Stimulated activated CD4-positive, alpha-beta T cell treated with anti-CD3 and anti-CD28 coated beads, TNF-alpha, amount 100 ng/mL, for 24 hours (primary cell): Measurements from ENCODE around the gene COL18A1.

Source experiments
- DNase-seq, 3 experiments: peaks; one replicate each; pipeline ENCODE4 v3.0.0-alpha.2; 2020; ENCODE audit warnings: low read depth in 3 of 3

The COL18A1 gene

DNA sequence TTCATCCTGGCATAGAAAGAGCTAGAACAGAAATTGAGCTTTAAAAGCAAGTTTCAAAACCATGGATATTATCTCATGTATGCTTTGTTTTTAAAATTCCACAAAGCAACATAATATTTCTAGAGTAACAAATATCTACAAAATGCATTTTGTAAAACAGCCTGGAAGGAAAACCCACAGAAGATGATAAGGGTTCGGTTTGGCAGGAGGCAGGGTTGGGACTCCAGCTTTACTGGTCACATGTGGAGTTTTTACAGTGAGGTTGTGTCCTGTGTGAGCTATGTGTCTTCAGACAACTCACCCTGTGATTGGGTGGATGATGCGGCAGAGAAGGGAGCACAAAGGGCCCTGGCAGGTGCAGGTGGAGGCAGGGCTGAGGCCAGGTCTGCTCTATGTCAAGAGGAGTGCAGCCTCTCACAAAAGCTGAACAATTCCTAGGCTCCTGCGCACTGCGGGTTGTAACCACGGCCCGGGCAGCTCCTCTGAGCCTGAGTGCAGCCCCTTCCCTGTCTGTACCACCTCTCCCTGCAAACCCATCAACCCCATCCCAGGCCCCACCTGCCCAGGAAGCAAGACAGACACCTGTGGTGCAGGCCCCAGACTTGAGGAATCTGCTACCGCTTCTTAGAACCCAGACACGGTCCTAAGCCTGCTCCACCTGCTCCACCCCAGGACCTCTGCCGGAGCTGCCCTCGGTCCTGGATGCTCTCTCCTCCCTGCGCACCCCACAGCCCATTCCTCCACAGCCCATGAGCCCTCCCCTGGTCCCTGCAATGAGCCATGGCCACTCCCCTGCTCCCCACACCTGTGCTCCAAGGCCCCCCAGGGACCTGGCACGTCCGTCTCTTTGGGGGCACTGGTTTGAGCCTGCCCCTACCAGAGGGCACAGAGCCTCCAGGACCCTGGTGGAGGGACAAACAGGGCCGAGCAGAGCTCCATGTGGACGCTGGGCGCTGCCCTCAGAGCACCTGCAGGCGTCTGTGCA, 2.8 kb upstream of the COL18A1 start:
- DNase-seq: no peak

GRCh38 chr21:45403133-45403824, 1.7 kb upstream of the COL18A1 start:
- DNase-seq: no peak

GRCh38 chr21:45403825-45404729, 888 bp upstream of the COL18A1 start:
- no peak for DNase-seq

GRCh38 chr21:45405271-45405818, 380 bp downstream of the COL18A1 start:
- DNase-seq: no peak

GRCh38 chr21:45405819-45406762, 1.1 kb downstream of the COL18A1 start:
- DNase-seq: peak in 1 of 3 experiments; percentile 18

GRCh38 chr21:45406801-45407628, 2.0 kb downstream of the COL18A1 start:
- no peak for DNase-seq

GRCh38 chr21:45407629-45408247, 2.8 kb downstream of the COL18A1 start:
- DNase-seq: no peak

- no peak for DNase-seq
Measured at GRCh38 chr21:45408271-45408791, 3.4 kb downstream of the COL18A1 start.

DNA sequence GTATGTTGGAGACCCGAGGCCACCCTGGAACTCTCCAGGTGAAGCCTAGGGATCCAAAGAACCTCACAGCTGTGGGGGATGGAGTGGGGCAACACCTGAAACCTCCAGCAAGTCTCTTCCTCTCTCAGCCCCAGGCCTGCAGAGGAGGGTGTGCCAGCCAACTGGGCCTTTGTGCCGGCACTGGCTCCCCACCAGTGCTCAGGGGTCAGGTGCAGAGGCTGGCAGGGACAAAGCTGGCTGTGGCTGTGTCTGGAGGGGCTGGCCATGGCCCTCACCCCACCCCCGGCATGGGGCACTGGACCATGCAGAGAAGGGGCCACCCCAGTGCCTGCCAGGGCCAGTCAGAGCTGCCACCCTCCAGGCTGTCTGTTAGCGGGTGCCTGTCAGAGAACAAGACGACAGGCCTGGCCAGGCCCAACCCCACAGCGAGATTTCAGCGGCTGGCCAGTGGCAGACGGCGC, 3.9 kb downstream of the COL18A1 start:
- DNase-seq: no peak

DNA sequence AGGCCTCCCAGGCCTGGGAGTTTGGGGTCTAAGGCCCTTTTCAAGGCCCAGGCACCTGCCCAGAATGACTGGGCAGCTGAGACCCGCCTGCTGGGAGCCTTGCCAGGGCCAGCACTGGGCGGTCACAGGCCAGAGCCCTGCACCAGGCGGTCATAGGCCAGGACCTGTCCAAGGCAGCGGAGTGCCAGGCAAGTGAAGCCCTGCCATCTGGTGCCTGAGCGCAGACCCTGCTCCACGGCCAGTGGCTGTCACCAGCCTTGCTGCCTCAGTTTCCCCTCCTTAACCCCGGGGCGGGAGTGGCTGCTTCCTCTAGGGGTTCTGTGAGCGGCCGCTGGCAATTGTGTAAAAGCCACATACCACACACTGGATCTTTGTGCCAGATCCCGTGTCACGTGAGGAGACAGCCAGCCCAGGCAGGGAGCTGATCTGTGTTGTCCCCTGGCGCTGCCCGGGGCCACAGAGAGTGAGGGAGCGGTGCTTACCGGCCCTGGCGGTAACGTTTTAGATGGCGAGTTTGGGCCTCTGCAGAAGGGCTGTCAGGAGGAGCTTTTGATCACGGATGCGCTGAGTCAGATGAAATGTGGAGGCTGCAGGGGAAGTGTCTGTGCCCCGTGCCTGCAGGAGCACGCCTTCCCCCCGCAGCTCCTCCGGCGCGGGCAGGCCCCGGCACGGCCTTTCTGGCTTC, 4.6 kb downstream of the COL18A1 start:
- DNase-seq: no peak

DNA sequence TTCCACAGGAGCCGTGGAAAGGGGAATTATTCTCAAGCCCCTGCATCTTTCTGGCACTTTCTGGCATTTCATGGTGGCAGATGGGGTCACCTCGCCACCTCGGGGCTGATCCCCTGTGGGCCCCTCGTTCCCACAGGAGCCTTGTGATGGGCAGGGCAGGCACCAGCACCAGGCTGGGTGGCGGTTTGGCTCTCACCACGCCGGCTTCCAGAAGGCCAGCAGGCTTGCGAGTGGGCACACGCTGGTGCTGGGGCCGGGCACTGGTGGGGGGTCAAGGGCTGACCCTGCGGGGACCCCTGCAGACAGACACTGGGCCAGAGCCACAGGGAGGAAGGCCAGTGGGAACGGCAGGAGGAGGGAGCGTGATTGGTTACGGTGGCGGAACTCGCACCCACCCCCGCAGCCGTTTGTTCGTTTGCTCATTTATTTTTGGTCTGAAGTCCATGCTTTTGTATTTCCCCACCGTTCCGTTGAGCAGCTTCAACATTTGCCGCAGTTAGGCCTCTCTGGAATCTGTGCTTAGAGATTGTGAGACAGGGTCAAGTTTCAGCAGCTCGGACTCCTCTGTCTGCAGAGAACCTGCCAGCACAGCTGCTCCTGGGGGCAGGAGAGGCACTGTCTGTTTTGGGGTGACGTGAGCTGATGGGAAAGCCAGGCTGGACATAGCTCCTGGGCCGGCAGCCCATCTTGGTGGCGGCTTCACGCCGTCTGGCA, 5.3 kb downstream of the COL18A1 start:
- no peak for DNase-seq

- DNase-seq: no peak
Measured at GRCh38 chr21:45410865-45411809, 6.2 kb downstream of the COL18A1 start.

DNA sequence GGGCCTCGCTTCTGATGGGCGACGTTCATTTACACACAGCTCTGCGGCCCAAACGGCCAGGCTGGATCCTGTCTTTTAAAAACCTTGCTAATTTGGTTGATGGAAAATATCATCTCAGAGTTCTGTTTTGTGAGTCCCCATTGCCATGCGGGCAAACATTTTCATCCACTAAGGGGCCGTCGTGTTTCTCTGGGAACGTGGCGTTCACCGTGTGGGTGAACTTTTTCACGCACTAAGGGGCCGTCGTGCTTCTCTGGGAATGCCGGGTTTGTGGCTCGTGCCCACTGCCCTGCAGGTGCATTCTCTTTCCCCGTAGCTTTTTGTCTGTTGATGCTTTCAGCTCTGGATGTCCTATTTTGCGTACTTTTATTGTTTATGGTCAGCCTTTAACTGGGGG, 6.8 kb downstream of the COL18A1 start:
- no peak for DNase-seq

DNA sequence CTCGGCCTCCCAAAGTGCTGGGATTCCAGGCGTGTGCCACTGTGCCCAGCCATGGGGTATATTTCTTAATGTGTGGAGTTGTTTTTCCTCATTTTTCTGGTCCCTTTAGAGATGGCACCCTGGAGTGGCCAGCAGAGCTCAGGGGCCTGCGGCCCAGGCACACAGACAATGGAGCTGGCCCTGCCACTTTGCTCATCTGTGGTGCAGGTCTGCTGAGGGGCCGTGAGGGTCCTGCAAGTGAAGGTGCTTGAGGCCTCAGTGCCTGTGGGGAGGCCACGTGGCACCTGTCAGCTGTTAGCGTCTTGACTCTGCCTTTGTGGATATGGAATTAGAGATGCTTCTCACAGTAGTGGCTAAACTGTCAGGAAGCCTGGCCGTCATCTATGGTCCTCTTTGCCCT, 7.5 kb downstream of the COL18A1 start:
- no peak for DNase-seq

GRCh38 chr21:45412909-45413611, 8.1 kb downstream of the COL18A1 start:
- no peak for DNase-seq

- DNase-seq: no peak
Measured at GRCh38 chr21:45413922-45414321, 9.0 kb downstream of the COL18A1 start.
